Effector memory CD8-positive, alpha-beta T cell (primary cell): ENCODE measurements around the gene EIF4A2.

ENCODE experiments used
- ATAC-seq: fragments of 150-1000 bp; cut with Tn5 transposase; replicated peaks from 2 replicates; pipeline ENCODE4 v1.10.0; 2021; ENCODE audit warnings: mild to moderate bottlenecking, moderate library complexity
- DNase-seq, 3 experiments: peaks; one replicate each; pipeline ENCODE4 v3.0.0; 2021
- H3K27ac Mint-ChIP-seq, 2 donors: one replicate each; pipeline ENCODE4 v1.8.0; 2022; ENCODE audit warnings: mild to moderate bottlenecking in 2 of 2, mixed read lengths in 2 of 2, moderate library complexity in 2 of 2
- H3K27me3 Mint-ChIP-seq, 2 donors: one replicate each; pipeline ENCODE4 v1.8.0; 2022; ENCODE audit warnings: mixed read lengths in 2 of 2
- H3K36me3 Mint-ChIP-seq: one replicate; pipeline ENCODE4 v1.8.0; 2022; ENCODE audit warnings: mild to moderate bottlenecking, moderate library complexity, mixed read lengths; ENCODE audit not compliant: insufficient read depth
- H3K4me1 Mint-ChIP-seq, 2 donors: one replicate each; pipeline ENCODE4 v1.8.0; 2022; ENCODE audit warnings: low read depth in 2 of 2, mixed read lengths in 2 of 2
- H3K4me3 Mint-ChIP-seq, 2 donors: one replicate each; pipeline ENCODE4 v1.8.0; 2022; ENCODE audit warnings: mild to moderate bottlenecking in 2 of 2, mixed read lengths in 2 of 2, moderate library complexity in 2 of 2
- H3K9me3 Mint-ChIP-seq, 2 donors: one replicate each; pipeline ENCODE4 v1.8.0; 2022; ENCODE audit warnings: mixed read lengths in 2 of 2
- total RNA-seq, 9 experiments: gene quantifications; one replicate each; lab custom pipeline; 2026; lab: John Stamatoyannopoulos, UW

The EIF4A2 gene
- total RNA-seq: 539 to 1,395 (median 858) reads per million in 9 experiments

- no peaks in the 10 kb centered on the region for H3K9me3 Mint-ChIP-seq
These were observed at the start of gene EIF4A2 for GRCh38 chr3:186783058-186783730. Gene EIF4A2, plus strand, starts transcription at chr3:186783577. Its CDS starts 34 bp downstream, at chr3:186783611.

GRCh38 chr3:186742618-186743380, 40.6 kb upstream of the EIF4A2 start:
- Mint-ChIP-seq H3K9me3 (no peaks in the 10 kb centered on the region), H3K27me3 (no peaks in the 10 kb centered on the region), H3K4me1 (no peaks in the 10 kb centered on the region), H3K27ac (no peak overlapping the region), H3K36me3 (peaks cover 3% of the 10 kb centered on the region), H3K4me3 (no peak overlapping the region)
- DNase-seq: no peak
- no peak for ATAC-seq

More at GRCh38 chr3:186783058-186783730, at the start of gene EIF4A2:
- Mint-ChIP-seq H3K27me3 (no peaks in the 10 kb centered on the region), H3K36me3 (peaks cover 59% of the 10 kb centered on the region), H3K4me1 (peaks cover 42% of the 10 kb centered on the region in 2 donors), H3K27ac (peak within 1 kb of the TSS; percentile 98 to 99), H3K4me3 (peak within 1 kb of the TSS; percentile 97 to 98)
- DNase-seq: peak; percentile 89 to 91 (median 90)
- peak; percentile 75 for ATAC-seq

DNA sequence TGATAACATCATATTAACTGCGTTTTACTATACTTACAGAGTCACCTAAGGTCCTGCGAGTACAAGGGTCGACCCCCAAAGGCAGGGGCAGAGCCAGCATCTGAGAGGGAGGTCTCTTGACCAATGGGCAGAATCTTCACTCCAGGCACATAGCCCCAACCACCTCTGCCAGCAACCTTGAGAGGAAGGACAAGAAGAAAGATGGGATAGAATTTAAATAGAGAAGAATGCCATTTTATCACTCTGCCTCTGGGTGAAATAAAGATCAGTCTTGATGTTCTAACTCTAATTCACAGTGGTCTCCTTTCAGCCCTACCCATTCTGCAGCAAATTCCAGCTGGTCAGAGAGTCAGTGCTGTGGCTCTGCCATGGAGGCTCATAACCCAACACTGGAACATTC, 39.7 kb upstream of the EIF4A2 start:
- H3K4me1 Mint-ChIP-seq: no peaks in the 10 kb centered on the region
- no peaks in the 10 kb centered on the region for H3K9me3 Mint-ChIP-seq
- no peak overlapping the region for H3K27ac Mint-ChIP-seq
- H3K4me3 Mint-ChIP-seq: no peak overlapping the region
- ATAC-seq (no peak), DNase-seq (no peak)
- peaks cover 3% of the 10 kb centered on the region for H3K36me3 Mint-ChIP-seq
- no peaks in the 10 kb centered on the region for H3K27me3 Mint-ChIP-seq

DNA sequence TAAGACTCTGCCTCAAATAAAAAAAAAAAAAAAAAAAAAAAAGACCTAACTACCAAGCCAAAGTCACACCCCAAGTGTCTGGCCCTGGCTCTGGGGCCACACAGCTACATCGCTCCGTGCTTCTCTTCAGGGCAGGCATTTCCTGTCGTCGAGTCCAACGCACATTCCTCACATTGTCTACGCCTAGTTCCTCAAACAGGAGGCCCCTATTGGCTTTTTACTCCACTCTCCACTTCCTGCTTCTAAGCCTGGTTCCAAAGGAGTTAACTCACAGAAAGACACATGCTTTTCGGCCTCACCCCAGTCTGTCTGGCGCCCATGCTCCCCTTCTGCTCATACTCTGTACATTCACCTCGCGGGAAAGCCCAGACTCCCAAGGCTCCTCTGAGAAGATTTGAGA, 37.4 kb upstream of the EIF4A2 start:
- no peak overlapping the region for H3K4me3 Mint-ChIP-seq
- ATAC-seq: no peak
- H3K27ac Mint-ChIP-seq: no peak overlapping the region
- no peaks in the 10 kb centered on the region for H3K27me3 Mint-ChIP-seq
- no peak for DNase-seq
- no peaks in the 10 kb centered on the region for H3K9me3 Mint-ChIP-seq
- H3K36me3 Mint-ChIP-seq: peaks cover 3% of the 10 kb centered on the region
- no peaks in the 10 kb centered on the region for H3K4me1 Mint-ChIP-seq

- DNase-seq (no peak), ATAC-seq (no peak)
- Mint-ChIP-seq H3K4me1 (peaks cover 4 to 6% of the 10 kb centered on the region in 2 donors), H3K27ac (no peak overlapping the region), H3K36me3 (peaks cover 3% of the 10 kb centered on the region), H3K9me3 (no peaks in the 10 kb centered on the region), H3K27me3 (peaks cover 6 to 13% of the 10 kb centered on the region in 2 donors), H3K4me3 (no peak overlapping the region)
These were observed 33.1 kb upstream of the EIF4A2 start for GRCh38 chr3:186750316-186750715.

- Mint-ChIP-seq H3K4me3 (no peak overlapping the region), H3K36me3 (peaks cover 1% of the 10 kb centered on the region), H3K27me3 (peaks cover 6 to 13% of the 10 kb centered on the region in 2 donors), H3K4me1 (peaks cover 4 to 6% of the 10 kb centered on the region in 2 donors), H3K27ac (no peak overlapping the region), H3K9me3 (no peaks in the 10 kb centered on the region)
- ATAC-seq: no peak
- no peak for DNase-seq
These were observed 31.9 kb upstream of the EIF4A2 start for GRCh38 chr3:186751480-186751879.

DNA sequence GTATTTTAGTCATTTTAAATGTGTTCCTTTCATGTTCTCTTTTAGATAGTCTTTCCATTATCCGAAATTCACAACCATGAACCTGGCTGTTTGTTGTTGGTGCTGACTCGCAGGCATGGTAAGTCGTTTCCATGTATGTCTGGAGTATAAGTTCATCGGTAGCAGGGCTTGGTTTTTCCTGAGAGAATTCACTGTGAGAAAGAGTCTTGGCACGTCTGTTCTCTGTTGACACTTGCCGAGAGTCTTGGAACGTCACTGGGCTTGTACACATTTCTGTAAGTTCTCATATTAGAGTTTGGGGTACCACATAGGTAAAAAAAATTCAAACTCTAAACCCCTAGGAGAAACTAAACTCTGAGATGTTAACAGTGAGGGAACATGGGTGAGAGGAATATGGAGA, 29.4 kb upstream of the EIF4A2 start:
- H3K27ac Mint-ChIP-seq: no peak overlapping the region
- H3K4me1 Mint-ChIP-seq: peaks cover 4 to 6% of the 10 kb centered on the region in 2 donors
- H3K9me3 Mint-ChIP-seq: no peaks in the 10 kb centered on the region
- no peaks in the 10 kb centered on the region for H3K36me3 Mint-ChIP-seq
- no peak overlapping the region for H3K4me3 Mint-ChIP-seq
- ATAC-seq (no peak), DNase-seq (no peak)
- peaks cover 6 to 13% of the 10 kb centered on the region in 2 donors for H3K27me3 Mint-ChIP-seq

DNA sequence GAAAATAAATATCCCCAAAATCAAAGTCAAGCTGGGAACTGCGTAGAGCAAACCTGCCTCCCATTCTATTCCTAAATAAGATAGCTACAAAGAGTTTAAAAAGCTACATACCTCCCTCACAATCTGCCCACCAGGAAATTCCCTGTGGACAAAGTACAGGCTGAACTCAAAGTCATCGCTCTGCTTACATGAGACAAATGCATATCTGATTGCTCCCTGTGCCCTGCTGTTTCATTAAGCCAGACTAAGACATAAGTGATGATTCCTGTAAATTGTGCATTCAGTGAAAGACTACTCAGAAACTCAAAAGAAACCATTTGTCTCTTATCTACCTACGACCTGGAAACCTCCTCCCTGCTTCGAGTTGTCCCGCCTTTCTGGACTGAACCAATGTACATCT, 28.5 kb upstream of the EIF4A2 start:
- Mint-ChIP-seq H3K36me3 (no peaks in the 10 kb centered on the region), H3K4me3 (no peak overlapping the region), H3K27ac (no peak overlapping the region), H3K27me3 (peaks cover 6 to 13% of the 10 kb centered on the region in 2 donors), H3K9me3 (no peaks in the 10 kb centered on the region), H3K4me1 (peaks cover 4 to 6% of the 10 kb centered on the region in 2 donors)
- ATAC-seq (no peak), DNase-seq (no peak)

- no peak for DNase-seq
- ATAC-seq: no peak
- Mint-ChIP-seq H3K9me3 (no peaks in the 10 kb centered on the region), H3K27me3 (peaks cover 6 to 13% of the 10 kb centered on the region in 2 donors), H3K4me3 (no peak overlapping the region), H3K27ac (no peak overlapping the region), H3K4me1 (peaks cover 4 to 6% of the 10 kb centered on the region in 2 donors), H3K36me3 (no peaks in the 10 kb centered on the region)
These were observed 26.2 kb upstream of the EIF4A2 start for GRCh38 chr3:186757214-186757613.

DNA sequence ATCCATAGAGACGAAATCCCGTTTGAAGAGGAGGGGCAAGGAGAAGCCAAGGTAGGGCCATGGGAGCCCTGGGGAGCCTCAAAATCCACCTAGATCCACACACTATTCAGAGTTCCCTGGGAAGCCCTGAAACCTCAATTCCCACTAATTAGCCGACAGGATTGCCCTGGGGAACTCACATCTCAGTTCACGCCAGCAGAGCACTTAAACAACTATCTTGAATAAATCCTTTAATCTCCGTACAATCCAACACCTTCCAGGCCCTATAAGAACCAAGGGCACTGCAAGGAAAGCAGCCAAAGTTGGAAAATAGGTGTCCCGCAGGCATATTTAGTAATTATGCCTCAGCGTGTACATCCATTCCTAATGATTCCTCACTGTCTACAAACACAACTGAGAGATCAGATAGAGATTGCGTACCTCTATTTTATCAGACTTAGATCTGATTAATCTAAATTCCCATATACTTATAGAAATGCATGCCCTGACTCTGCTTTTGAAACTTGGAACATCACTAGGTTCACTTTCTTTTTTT, 25.6 kb upstream of the EIF4A2 start:
- H3K27ac Mint-ChIP-seq: no peak overlapping the region
- H3K9me3 Mint-ChIP-seq: no peaks in the 10 kb centered on the region
- no peak overlapping the region for H3K4me3 Mint-ChIP-seq
- H3K27me3 Mint-ChIP-seq: peaks cover 6 to 13% of the 10 kb centered on the region in 2 donors
- peaks cover 4 to 6% of the 10 kb centered on the region in 2 donors for H3K4me1 Mint-ChIP-seq
- no peaks in the 10 kb centered on the region for H3K36me3 Mint-ChIP-seq
- ATAC-seq (no peak), DNase-seq (no peak)

GRCh38 chr3:186759231-186759930, 24.0 kb upstream of the EIF4A2 start:
- DNase-seq (no peak), ATAC-seq (no peak)
- Mint-ChIP-seq H3K27ac (no peak overlapping the region), H3K9me3 (no peaks in the 10 kb centered on the region), H3K36me3 (no peaks in the 10 kb centered on the region), H3K27me3 (no peaks in the 10 kb centered on the region), H3K4me3 (no peak overlapping the region), H3K4me1 (no peaks in the 10 kb centered on the region)

DNA sequence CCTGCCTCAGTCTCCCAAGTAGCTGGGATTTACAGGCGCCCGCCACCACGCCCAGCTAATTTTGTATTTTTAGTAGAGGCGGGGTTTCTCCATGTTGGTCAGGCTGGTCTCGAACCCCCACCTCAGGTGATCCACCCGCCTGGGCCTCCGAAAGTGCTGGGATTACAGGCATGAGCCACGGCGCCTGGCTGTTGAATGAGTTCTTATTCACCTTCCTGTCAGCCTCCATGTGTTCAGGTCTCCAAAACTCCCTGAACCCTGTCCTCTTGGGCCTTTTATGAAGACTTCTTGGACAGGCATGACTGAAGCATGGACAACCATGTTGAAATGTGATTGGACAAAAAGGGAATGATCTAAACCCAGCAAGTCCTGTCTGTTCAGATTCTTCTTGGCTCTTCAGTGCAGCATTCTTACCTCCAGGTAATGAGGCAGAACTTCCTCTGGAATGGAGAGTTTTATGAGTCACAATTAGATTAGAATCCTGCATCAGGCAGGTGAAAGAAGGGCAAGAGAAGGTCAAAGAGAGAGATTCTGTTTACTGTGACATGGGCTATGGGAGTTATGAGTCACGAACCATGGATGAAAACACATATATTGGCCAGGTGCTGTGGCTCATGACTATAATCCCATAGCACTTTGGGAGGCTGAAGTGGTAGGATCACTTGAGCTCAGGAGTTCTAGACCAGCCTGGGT, 23.1 kb upstream of the EIF4A2 start:
- Mint-ChIP-seq H3K4me3 (no peak overlapping the region), H3K9me3 (no peaks in the 10 kb centered on the region), H3K36me3 (peaks cover 2% of the 10 kb centered on the region), H3K27ac (no peak overlapping the region), H3K27me3 (no peaks in the 10 kb centered on the region), H3K4me1 (no peaks in the 10 kb centered on the region)
- ATAC-seq (no peak), DNase-seq (no peak)

- DNase-seq (no peak), ATAC-seq (no peak)
- Mint-ChIP-seq H3K36me3 (peaks cover 6% of the 10 kb centered on the region), H3K27ac (no peak overlapping the region), H3K4me3 (no peak overlapping the region), H3K27me3 (no peaks in the 10 kb centered on the region), H3K9me3 (no peaks in the 10 kb centered on the region), H3K4me1 (no peaks in the 10 kb centered on the region)
These were observed 22.4 kb upstream of the EIF4A2 start for GRCh38 chr3:186760897-186761447.
